ENCODE results near the gene MB. TPM values are rescaled to one million over a fixed set of nuclear protein-coding genes. Genes with fewer than 3 reads are reported as not detected.

The MB gene
- total and polyA plus RNA-seq, 4 donors = 1.3 to 3.1 (median 1.8) TPM

DNA sequence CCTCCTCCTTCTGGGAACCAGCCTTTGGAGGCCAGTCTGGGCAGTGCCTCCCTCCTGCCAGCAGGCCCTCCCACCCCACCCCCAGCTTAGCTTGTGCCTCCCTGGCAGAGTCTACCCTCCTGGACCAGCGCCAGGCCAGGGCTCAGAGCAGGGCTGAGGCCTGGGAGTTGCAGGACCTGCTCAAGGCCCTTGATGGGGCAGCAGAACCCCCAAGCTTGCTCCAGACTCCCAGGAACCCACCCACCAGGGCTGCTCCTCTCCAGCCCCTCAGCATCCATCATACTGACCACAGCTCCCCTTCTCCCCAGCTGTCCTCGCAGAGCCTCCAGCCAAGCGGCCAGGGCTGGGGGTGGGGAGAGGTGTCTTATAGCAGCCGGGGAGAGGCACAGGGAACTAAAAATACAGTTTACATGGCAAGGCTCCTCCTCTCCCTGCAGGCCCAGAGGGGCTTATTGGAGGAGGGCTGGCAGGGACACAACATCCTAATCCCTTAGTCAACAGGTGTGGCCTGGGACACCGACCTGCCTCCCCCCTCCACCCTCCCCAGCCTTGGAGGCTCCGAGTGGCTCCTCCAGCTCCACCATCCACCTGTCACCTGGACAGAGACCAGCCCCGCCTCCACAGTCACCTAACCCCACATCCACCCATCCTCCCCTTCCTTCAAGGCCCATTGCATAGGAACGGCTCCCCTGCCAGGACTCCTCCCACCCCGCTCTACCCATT is 5.2 kb upstream of the MB start:
- ATAC-seq (ENCODE audit: insufficient read depth, low FRiP score) (no peak), DNase-seq (peak in 2 of 3 donors; percentile 44 to 53)
- Histone ChIP-seq H3K27ac (ENCODE audit: low read depth in 1 of 2, low read length in 1 of 2) (peak overlapping the region in 1 of 2 donors; percentile 87), H3K9ac (ENCODE audit: insufficient read depth in 1 of 2, low read length in 2 of 2) (no peak overlapping the region), H3K36me3 (ENCODE audit: control insufficient read depth in 4 of 4, insufficient read depth in 4 of 4, low read length in 4 of 4) (no peaks in the 10 kb centered on the region), H3K9me3 (ENCODE audit: control insufficient read depth in 4 of 4, insufficient read depth in 3 of 4, low read length in 3 of 4) (no peaks in the 10 kb centered on the region), H3K4me1 (ENCODE audit: control insufficient read depth in 5 of 5, insufficient read depth in 5 of 5, low read length in 5 of 5) (peaks cover 0 to 9% (median 3%) of the 10 kb centered on the region in 5 donors), H3K4me3 (no peak overlapping the region), H3K27me3 (ENCODE audit: control insufficient read depth in 3 of 3, insufficient read depth in 3 of 3, low read length in 2 of 3) (no peaks in the 10 kb centered on the region)
- WGBS, 2 donors = 74 to 91% methylated on average over 9 of the region's 9 CpGs
- TF ChIP-seq, protein P1, sequence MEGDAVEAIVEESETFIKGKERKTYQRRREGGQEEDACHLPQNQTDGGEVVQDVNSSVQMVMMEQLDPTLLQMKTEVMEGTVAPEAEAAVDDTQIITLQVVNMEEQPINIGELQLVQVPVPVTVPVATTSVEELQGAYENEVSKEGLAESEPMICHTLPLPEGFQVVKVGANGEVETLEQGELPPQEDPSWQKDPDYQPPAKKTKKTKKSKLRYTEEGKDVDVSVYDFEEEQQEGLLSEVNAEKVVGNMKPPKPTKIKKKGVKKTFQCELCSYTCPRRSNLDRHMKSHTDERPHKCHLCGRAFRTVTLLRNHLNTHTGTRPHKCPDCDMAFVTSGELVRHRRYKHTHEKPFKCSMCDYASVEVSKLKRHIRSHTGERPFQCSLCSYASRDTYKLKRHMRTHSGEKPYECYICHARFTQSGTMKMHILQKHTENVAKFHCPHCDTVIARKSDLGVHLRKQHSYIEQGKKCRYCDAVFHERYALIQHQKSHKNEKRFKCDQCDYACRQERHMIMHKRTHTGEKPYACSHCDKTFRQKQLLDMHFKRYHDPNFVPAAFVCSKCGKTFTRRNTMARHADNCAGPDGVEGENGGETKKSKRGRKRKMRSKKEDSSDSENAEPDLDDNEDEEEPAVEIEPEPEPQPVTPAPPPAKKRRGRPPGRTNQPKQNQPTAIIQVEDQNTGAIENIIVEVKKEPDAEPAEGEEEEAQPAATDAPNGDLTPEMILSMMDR (IDR thresholded peaks at IDR 0.05; ENCODE audit: control extremely low read depth, extremely low read depth) = no peak

DNA sequence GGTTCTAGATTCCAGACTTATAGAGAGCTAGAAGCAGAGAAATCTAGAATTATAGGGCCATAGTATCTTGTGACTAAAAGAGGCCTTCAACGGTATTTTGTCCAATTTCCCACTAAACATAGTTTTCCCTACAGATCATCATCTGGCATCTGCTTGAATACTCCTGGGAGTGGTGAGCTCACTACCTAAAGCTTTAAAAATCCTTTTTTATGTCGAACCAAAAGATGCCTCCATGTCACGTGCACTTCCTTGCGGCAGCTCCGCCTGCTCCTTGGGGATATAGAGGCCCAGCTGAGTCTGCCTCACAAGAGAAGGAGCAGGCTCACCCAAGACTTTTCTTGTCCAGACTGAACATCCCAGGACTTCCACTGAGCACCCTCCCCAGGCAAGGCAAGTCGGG is 4.3 kb upstream of the MB start:
- DNase-seq (no peak), ATAC-seq (ENCODE audit: insufficient read depth, low FRiP score) (no peak)
- Histone ChIP-seq H3K27ac (ENCODE audit: low read depth in 1 of 2, low read length in 1 of 2) (peak overlapping the region in 1 of 2 donors; percentile 87), H3K9me3 (ENCODE audit: control insufficient read depth in 4 of 4, insufficient read depth in 3 of 4, low read length in 3 of 4) (no peaks in the 10 kb centered on the region), H3K27me3 (ENCODE audit: control insufficient read depth in 3 of 3, insufficient read depth in 3 of 3, low read length in 2 of 3) (no peaks in the 10 kb centered on the region), H3K4me1 (ENCODE audit: control insufficient read depth in 5 of 5, insufficient read depth in 5 of 5, low read length in 5 of 5) (peaks cover 0 to 6% (median 3%) of the 10 kb centered on the region in 5 donors), H3K36me3 (ENCODE audit: control insufficient read depth in 4 of 4, insufficient read depth in 4 of 4, low read length in 4 of 4) (no peaks in the 10 kb centered on the region), H3K9ac (ENCODE audit: insufficient read depth in 1 of 2, low read length in 2 of 2) (no peak overlapping the region), H3K4me3 (no peak overlapping the region)
- TF ChIP-seq, protein P1 (IDR thresholded peaks at IDR 0.05; ENCODE audit: control extremely low read depth, extremely low read depth) = no peak
- 89 to 92% methylated on average over 6 of the region's 6 CpGs for WGBS, 2 donors

DNA sequence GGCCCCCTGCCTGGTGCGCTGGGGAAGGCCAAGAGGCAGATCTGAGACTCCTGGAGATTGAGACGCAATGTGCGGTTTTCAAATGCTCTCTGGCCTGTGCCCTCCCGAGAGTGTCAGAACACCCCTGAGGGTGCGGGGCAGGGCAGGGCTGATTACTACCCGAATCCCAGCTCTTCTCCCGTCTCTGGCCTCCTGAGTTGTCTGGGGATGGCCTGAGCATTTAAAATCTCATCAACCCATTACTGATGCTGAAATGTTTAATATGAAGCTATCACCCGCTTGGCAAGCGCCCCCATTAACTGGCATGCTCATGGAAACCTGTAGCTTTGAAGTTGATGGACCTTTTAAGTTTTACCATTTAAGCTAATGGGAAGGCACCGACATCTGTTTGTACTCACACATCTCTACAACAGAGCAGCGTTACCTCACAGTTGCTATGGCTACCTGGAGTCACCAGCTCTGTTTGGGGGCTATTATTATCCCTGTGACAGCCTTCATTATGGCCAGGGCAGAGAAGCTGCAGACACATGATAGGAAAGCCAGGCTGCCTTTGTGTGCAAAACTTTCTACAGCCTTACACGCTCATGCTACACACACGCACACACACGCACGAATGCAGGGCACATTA is 3.6 kb upstream of the MB start:
- 89 to 90% methylated on average over 15 of the region's 15 CpGs for WGBS, 2 donors
- no peak for ATAC-seq (ENCODE audit: insufficient read depth, low FRiP score)

More for the DNA sequence above, 3.6 kb upstream of the MB start:
- Histone ChIP-seq H3K9ac (ENCODE audit: insufficient read depth in 1 of 2, low read length in 2 of 2) (no peak overlapping the region), H3K27ac (ENCODE audit: low read depth in 1 of 2, low read length in 1 of 2) (peak overlapping the region in 1 of 2 donors; percentile 87), H3K36me3 (ENCODE audit: control insufficient read depth in 4 of 4, insufficient read depth in 4 of 4, low read length in 4 of 4) (no peaks in the 10 kb centered on the region), H3K4me1 (ENCODE audit: control insufficient read depth in 5 of 5, insufficient read depth in 5 of 5, low read length in 5 of 5) (peaks cover 0 to 6% (median 3%) of the 10 kb centered on the region in 5 donors), H3K27me3 (ENCODE audit: control insufficient read depth in 3 of 3, insufficient read depth in 3 of 3, low read length in 2 of 3) (no peaks in the 10 kb centered on the region), H3K4me3 (no peak overlapping the region), H3K9me3 (ENCODE audit: control insufficient read depth in 4 of 4, insufficient read depth in 3 of 4, low read length in 3 of 4) (no peaks in the 10 kb centered on the region)
- peak; percentile 51 to 60 (median 56) for DNase-seq
- TF ChIP-seq, protein P1 (IDR thresholded peaks at IDR 0.05; ENCODE audit: control extremely low read depth, extremely low read depth) = no peak
